Brain microvascular endothelial cell (primary cell): ENCODE data around the gene SNX8.
A peak's percentile ranks its signal among the peaks of the same experiment; 100 is the strongest.
"Not testable (repeated sequence)": the region's sequence is repeated elsewhere in the genome, so short reads cannot be mapped to it uniquely, and the experiment has no call there.

ENCODE experiments used
- DNase-seq: peaks from one replicate; pipeline ENCODE4 v3.0.0-alpha.2; 2020
- H3K27ac ChIP-seq: fragments of 250-450 bp; sonication (Bioruptor Pico); 2 replicates; pipeline ENCODE4 v1.5.1; 2020; ENCODE audit warnings: mild to moderate bottlenecking, moderate library complexity
- H3K27me3 ChIP-seq: fragments of 250-450 bp; sonication (Bioruptor Pico); replicated peaks from 2 replicates; pipeline ENCODE4 v1.5.1; 2020; ENCODE audit warnings: mild to moderate bottlenecking
- H3K36me3 ChIP-seq: fragments of 250-450 bp; sonication (Bioruptor Pico); replicated peaks from 2 replicates; pipeline ENCODE4 v1.5.1; 2020; ENCODE audit warnings: mild to moderate bottlenecking
- H3K4me3 ChIP-seq: 2 replicates; pipeline ENCODE4 v1.5.1; 2011; ENCODE audit warnings: low read depth, mild to moderate bottlenecking, control low read depth, low read length, moderate library complexity
- in situ Hi-C: cut with HindIII; loops from 2 replicates; pipeline ENCODE4 v1.10.0; 2017; ENCODE audit warnings: low sequenced_read_pairs, low pct_ligation_motif_present
- TF ChIP-seq, protein P1 (sequence below): IDR thresholded peaks from 2 replicates; pipeline ENCODE4 v1.5.1; 2011; ENCODE audit warnings: low read depth, mild to moderate bottlenecking, moderate library complexity, low read length, control low read depth, inconsistent platforms; ENCODE audit errors: missing control alignments

SNX8 gene

GRCh38 chr7:2316578-2316977 lies 2.3 kb upstream of the SNX8 start:
- Histone ChIP-seq H3K4me3 (no peak overlapping the region), H3K27me3 (no peaks in the 10 kb centered on the region), H3K27ac (no peak overlapping the region), H3K36me3 (no peaks in the 10 kb centered on the region)
- in situ Hi-C loops, result no loop called here
- DNase-seq, result no peak
- TF ChIP-seq, protein P1, sequence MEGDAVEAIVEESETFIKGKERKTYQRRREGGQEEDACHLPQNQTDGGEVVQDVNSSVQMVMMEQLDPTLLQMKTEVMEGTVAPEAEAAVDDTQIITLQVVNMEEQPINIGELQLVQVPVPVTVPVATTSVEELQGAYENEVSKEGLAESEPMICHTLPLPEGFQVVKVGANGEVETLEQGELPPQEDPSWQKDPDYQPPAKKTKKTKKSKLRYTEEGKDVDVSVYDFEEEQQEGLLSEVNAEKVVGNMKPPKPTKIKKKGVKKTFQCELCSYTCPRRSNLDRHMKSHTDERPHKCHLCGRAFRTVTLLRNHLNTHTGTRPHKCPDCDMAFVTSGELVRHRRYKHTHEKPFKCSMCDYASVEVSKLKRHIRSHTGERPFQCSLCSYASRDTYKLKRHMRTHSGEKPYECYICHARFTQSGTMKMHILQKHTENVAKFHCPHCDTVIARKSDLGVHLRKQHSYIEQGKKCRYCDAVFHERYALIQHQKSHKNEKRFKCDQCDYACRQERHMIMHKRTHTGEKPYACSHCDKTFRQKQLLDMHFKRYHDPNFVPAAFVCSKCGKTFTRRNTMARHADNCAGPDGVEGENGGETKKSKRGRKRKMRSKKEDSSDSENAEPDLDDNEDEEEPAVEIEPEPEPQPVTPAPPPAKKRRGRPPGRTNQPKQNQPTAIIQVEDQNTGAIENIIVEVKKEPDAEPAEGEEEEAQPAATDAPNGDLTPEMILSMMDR, result no peak

DNA sequence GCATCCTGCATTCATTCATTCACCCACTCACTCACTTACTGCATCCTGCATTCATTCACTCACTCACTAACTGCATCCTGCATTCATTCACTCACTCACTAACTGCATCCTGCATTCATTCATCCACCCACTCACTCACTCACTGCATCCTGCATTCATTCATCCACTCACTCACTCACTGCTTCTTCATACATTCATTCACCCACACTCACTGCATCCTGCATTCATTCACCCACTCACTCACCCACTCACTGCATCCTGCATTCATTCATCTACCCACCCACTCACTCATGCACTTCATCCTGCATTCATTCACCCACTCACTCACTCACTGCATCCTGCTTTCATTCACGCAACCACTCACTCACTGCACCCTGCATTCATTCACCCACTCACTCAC lies 1.5 kb upstream of the SNX8 start:
- Histone ChIP-seq H3K27ac (no peak overlapping the region), H3K4me3 (no peak overlapping the region), H3K27me3 (no peaks in the 10 kb centered on the region), H3K36me3 (no peaks in the 10 kb centered on the region)
- DNase-seq, result no peak
- in situ Hi-C loops, result no loop called here
- TF ChIP-seq, protein P1, result no peak

- H3K27ac ChIP-seq, H3K4me3 ChIP-seq, DNase-seq, H3K27me3 ChIP-seq, in situ Hi-C loops, H3K36me3 ChIP-seq: not testable (repeated sequence)
Measured at GRCh38 chr7:2314956-2315530, 802 bp upstream of the SNX8 start.

DNA sequence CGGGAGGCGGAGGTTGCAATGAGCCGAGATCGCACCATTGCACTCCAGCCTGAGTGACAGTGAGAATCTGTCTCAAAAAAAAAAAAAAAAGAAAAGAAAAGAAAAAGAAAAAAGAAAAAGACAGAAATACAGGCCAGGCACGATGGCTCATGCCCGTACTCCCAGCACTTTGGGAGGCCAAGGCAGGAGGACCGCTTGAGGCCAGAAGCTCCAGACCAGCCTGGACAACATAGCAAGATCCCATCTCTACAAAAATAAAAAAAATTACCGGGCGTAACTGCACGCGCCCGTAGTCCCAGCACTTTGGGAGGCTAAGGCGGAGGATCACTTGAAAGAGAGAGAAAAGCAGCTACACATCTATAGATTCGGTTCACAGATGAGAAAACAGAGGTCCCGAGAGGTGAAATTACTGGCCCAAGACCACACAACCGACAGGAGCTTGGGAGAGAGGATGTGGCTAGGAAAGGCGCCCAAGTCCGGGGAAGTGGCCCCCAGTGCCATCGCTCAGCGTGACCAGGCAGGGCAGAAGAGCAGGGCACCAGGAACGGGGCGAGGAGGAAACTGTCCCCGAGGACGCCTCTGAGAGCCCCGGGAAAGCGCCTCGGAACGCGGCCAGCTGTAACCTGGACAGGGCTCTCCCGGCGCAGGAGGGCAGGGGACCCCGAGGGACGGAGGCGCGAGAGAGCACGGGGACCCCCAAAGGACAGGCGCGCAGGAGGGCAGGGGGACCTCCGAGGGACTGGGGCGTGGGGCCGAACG lies 612 bp downstream of the SNX8 start:
- no peaks in the 10 kb centered on the region for H3K36me3 ChIP-seq
- H3K4me3 ChIP-seq, result peak overlapping the region; percentile 88
- in situ Hi-C loops, result no loop called here
- DNase-seq, result no peak
- H3K27ac ChIP-seq, result peak overlapping the region; percentile 80
- TF ChIP-seq, protein P1, result no peak
- no peaks in the 10 kb centered on the region for H3K27me3 ChIP-seq

- no peaks in the 10 kb centered on the region for H3K36me3 ChIP-seq
- in situ Hi-C loops, result no loop called here
- no peak overlapping the region for H3K27ac ChIP-seq
- H3K4me3 ChIP-seq, result no peak overlapping the region
- no peak for DNase-seq
- no peaks in the 10 kb centered on the region for H3K27me3 ChIP-seq
- TF ChIP-seq, protein P1, result no peak
Measured at GRCh38 chr7:2312267-2312929, 1.8 kb downstream of the SNX8 start.

DNA sequence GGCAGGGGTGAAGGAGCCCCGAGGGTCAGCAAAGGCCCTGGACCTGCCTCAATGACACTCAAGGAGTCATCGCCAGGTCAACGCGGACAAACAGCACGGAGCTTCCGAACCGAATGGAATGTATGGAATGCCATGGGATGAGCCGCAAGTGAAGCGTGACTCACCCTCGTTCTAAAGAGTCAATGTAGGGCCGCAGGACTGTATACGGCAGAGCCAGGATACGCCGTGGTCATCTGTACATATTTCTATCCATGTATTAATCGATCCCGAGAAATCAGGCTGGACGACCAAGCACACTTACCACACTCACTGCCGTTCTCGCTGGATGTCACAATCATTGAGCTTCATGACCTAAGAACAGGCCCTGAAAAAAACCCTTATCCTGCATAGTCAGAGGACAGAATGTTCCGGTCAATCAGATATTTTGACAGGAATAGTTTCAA lies 4.3 kb downstream of the SNX8 start:
- H3K27me3 ChIP-seq, result no peaks in the 10 kb centered on the region
- peak; percentile 97 for DNase-seq
- in situ Hi-C loops, result no loop called here
- TF ChIP-seq, protein P1, result no peak
- peak overlapping the region; percentile 86 for H3K27ac ChIP-seq
- no peaks in the 10 kb centered on the region for H3K36me3 ChIP-seq
- peak overlapping the region; percentile 20 for H3K4me3 ChIP-seq
